ENCODE results near the gene BDNF. TPM values are rescaled to one million over a fixed set of nuclear protein-coding genes. Genes with fewer than 3 reads are reported as not detected.

The BDNF gene
- polyA plus RNA-seq, 1 donor from 2014 or later: not detected

DNA sequence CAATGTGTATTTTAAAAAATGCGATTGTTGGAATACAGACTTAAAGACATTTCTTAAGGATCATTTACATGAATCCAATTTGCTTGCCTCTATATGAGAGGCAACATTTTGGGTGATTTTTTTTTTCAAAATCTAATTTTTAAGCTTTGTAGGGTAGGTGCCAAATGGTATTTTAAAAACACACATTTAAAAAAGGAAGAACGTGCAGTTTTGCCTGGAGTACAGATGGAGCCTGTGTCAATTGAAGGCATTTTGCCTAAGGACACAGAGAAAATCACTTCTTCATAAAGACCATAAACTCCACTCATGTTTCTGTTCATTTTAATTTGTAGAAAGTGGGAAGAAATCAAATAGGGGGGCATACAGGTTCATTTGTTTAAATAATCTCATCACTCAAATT lies 91.3 kb downstream of the BDNF start:
- no peaks in the 10 kb centered on the region for H3K9me3 ChIP-seq (ENCODE audit: low read length)
- no peak overlapping the region for H3K27ac ChIP-seq (ENCODE audit: low read length)
- H3K9ac ChIP-seq (ENCODE audit: low read length): no peak overlapping the region
- H2AFZ ChIP-seq (ENCODE audit: low read depth, low read length): no peak overlapping the region
- H3K9me2 ChIP-seq (ENCODE audit: insufficient read depth, low read length): no peaks in the 10 kb centered on the region
- no peaks in the 10 kb centered on the region for H3F3A ChIP-seq (ENCODE audit: insufficient read depth, low read length, poor library complexity, severe bottlenecking)
- H3K4me2 ChIP-seq (ENCODE audit: low read length): no peak overlapping the region
- no peaks in the 10 kb centered on the region for H3K27me3 ChIP-seq (ENCODE audit: insufficient read depth, low read depth, low read length)
- H3K79me2 ChIP-seq (replicated peaks; ENCODE audit: insufficient read depth, low read length): no peaks in the 10 kb centered on the region
- TF ChIP-seq EZH2 (IDR thresholded peaks at IDR 0.05; ENCODE audit: borderline replicate concordance, insufficient read depth, low read length, poor library complexity, severe bottlenecking) (no peak), MXI1 (conservative IDR thresholded peaks at IDR 0.05; ENCODE audit: poor library complexity, severe bottlenecking) (no peak), RAD21 (conservative IDR thresholded peaks at IDR 0.05) (no peak), TAF1 (IDR thresholded peaks at IDR 0.05; ENCODE audit: low read depth) (no peak), EP300 (conservative IDR thresholded peaks at IDR 0.05; ENCODE audit: poor library complexity, severe bottlenecking) (no peak), POLR2AphosphoS5 (IDR thresholded peaks at IDR 0.05) (no peak)
- TF ChIP-seq, protein P1, sequence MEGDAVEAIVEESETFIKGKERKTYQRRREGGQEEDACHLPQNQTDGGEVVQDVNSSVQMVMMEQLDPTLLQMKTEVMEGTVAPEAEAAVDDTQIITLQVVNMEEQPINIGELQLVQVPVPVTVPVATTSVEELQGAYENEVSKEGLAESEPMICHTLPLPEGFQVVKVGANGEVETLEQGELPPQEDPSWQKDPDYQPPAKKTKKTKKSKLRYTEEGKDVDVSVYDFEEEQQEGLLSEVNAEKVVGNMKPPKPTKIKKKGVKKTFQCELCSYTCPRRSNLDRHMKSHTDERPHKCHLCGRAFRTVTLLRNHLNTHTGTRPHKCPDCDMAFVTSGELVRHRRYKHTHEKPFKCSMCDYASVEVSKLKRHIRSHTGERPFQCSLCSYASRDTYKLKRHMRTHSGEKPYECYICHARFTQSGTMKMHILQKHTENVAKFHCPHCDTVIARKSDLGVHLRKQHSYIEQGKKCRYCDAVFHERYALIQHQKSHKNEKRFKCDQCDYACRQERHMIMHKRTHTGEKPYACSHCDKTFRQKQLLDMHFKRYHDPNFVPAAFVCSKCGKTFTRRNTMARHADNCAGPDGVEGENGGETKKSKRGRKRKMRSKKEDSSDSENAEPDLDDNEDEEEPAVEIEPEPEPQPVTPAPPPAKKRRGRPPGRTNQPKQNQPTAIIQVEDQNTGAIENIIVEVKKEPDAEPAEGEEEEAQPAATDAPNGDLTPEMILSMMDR (IDR thresholded peaks at IDR 0.05; ENCODE audit: poor library complexity, severe bottlenecking): no peak
- TF ChIP-seq, protein P2, sequence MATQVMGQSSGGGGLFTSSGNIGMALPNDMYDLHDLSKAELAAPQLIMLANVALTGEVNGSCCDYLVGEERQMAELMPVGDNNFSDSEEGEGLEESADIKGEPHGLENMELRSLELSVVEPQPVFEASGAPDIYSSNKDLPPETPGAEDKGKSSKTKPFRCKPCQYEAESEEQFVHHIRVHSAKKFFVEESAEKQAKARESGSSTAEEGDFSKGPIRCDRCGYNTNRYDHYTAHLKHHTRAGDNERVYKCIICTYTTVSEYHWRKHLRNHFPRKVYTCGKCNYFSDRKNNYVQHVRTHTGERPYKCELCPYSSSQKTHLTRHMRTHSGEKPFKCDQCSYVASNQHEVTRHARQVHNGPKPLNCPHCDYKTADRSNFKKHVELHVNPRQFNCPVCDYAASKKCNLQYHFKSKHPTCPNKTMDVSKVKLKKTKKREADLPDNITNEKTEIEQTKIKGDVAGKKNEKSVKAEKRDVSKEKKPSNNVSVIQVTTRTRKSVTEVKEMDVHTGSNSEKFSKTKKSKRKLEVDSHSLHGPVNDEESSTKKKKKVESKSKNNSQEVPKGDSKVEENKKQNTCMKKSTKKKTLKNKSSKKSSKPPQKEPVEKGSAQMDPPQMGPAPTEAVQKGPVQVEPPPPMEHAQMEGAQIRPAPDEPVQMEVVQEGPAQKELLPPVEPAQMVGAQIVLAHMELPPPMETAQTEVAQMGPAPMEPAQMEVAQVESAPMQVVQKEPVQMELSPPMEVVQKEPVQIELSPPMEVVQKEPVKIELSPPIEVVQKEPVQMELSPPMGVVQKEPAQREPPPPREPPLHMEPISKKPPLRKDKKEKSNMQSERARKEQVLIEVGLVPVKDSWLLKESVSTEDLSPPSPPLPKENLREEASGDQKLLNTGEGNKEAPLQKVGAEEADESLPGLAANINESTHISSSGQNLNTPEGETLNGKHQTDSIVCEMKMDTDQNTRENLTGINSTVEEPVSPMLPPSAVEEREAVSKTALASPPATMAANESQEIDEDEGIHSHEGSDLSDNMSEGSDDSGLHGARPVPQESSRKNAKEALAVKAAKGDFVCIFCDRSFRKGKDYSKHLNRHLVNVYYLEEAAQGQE (IDR thresholded peaks at IDR 0.05; ENCODE audit: borderline replicate concordance): no peak
- H4K20me1 ChIP-seq (ENCODE audit: insufficient read depth): no peaks in the 10 kb centered on the region
- no peaks in the 10 kb centered on the region for H3K36me3 ChIP-seq (ENCODE audit: insufficient read depth, low read length)
- H3K4me3 ChIP-seq (ENCODE audit: low read length): no peak overlapping the region

DNA sequence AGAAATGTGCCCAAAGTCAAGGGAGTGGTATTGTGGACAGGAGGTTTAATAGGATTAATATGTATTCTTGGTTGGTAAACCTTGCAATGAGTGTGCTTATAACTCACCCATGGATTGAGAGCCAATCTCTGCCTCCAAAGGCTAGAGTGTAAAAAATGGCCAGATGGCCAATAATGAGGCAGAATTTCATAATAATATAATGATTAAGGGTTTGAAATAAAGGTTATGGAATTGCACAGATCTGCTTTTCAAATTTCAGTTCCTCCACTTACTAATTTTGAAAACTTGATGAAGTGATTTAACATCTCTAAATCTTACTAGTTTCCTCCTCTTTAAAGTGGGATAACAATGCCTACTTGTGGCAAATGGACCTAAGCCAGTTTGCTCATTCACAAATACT lies 94.8 kb downstream of the BDNF start:
- H2AFZ ChIP-seq (ENCODE audit: low read depth, low read length): no peak overlapping the region
- H3K4me2 ChIP-seq (ENCODE audit: low read length): no peak overlapping the region
- TF ChIP-seq POLR2AphosphoS5 (IDR thresholded peaks at IDR 0.05): no peak
- no peak for TF ChIP-seq RAD21 (conservative IDR thresholded peaks at IDR 0.05)
- no peak for TF ChIP-seq MXI1 (conservative IDR thresholded peaks at IDR 0.05; ENCODE audit: poor library complexity, severe bottlenecking)
- TF ChIP-seq, protein P2 (IDR thresholded peaks at IDR 0.05; ENCODE audit: borderline replicate concordance): no peak
- no peak for TF ChIP-seq SMC3 (conservative IDR thresholded peaks at IDR 0.05; ENCODE audit: poor library complexity)
- no peak for TF ChIP-seq EZH2 (IDR thresholded peaks at IDR 0.05; ENCODE audit: borderline replicate concordance, insufficient read depth, low read length, poor library complexity, severe bottlenecking)
- TF ChIP-seq, protein P1 (IDR thresholded peaks at IDR 0.05; ENCODE audit: poor library complexity, severe bottlenecking): no peak
- no peak for TF ChIP-seq TAF1 (IDR thresholded peaks at IDR 0.05; ENCODE audit: low read depth)
- TF ChIP-seq EP300 (conservative IDR thresholded peaks at IDR 0.05; ENCODE audit: poor library complexity, severe bottlenecking): no peak
- no peaks in the 10 kb centered on the region for H3K9me3 ChIP-seq (ENCODE audit: low read length)
- no peaks in the 10 kb centered on the region for H3F3A ChIP-seq (ENCODE audit: insufficient read depth, low read length, poor library complexity, severe bottlenecking)
- no peak overlapping the region for H3K9ac ChIP-seq (ENCODE audit: low read length)
- no peaks in the 10 kb centered on the region for H4K20me1 ChIP-seq (ENCODE audit: insufficient read depth)
- H3K9me2 ChIP-seq (ENCODE audit: insufficient read depth, low read length): no peaks in the 10 kb centered on the region
- no peaks in the 10 kb centered on the region for H3K27me3 ChIP-seq (ENCODE audit: insufficient read depth, low read depth, low read length)
- no peaks in the 10 kb centered on the region for H3K36me3 ChIP-seq (ENCODE audit: insufficient read depth, low read length)
- no peaks in the 10 kb centered on the region for H3K79me2 ChIP-seq (replicated peaks; ENCODE audit: insufficient read depth, low read length)
- H3K27ac ChIP-seq (ENCODE audit: low read length): no peak overlapping the region
- H3K4me3 ChIP-seq (ENCODE audit: low read length): no peak overlapping the region

Data from neural cell (in vitro differentiated cells).